WTC11 (cell line): Measurements from ENCODE around the gene SSR2. TPM values are rescaled to one million over a fixed set of nuclear protein-coding genes. Genes with fewer than 3 reads are reported as not detected.

Source experiments
- ATAC-seq: fragments of 200-7000 bp; cut with Tn5 transposase; 2 replicates; pipeline ENCODE4 v1.10.0; 2021; ENCODE audit warnings: mild to moderate bottlenecking, moderate library complexity
- CTCF ChIA-PET: fragments of 300-600 bp; sonication (Branson Sonifier 250); formaldehyde crosslinking; loops from one replicate; lab custom pipeline; 2021; ENCODE audit warnings: antibody characterized with exemption; lab: Charles Lee
- POLR2A ChIA-PET: fragments of 350-600 bp; sonication (Branson Sonifier 250); formaldehyde crosslinking; loops from one replicate; lab custom pipeline; 2021; ENCODE audit warnings: antibody characterized with exemption; lab: Charles Lee
- DNase-seq: peaks from one replicate; pipeline ENCODE4 v3.0.0; 2021; ENCODE audit warnings: low spot score
- H3K27ac Mint-ChIP-seq: 2 replicates; pipeline ENCODE4 v1.8.0; 2021; ENCODE audit warnings: mixed read lengths
- H3K27me3 Mint-ChIP-seq: 2 replicates; pipeline ENCODE4 v1.8.0; 2021; ENCODE audit warnings: low read depth, mild to moderate bottlenecking, moderate library complexity, mixed read lengths
- H3K36me3 Mint-ChIP-seq: 2 replicates; pipeline ENCODE4 v1.8.0; 2021; ENCODE audit warnings: mixed read lengths
- H3K4me1 Mint-ChIP-seq: 2 replicates; pipeline ENCODE4 v1.8.0; 2022; ENCODE audit warnings: mixed read lengths
- H3K4me3 Mint-ChIP-seq: 2 replicates; pipeline ENCODE4 v1.8.0; 2021; ENCODE audit warnings: mild to moderate bottlenecking, moderate library complexity, mixed read lengths
- H3K9me3 Mint-ChIP-seq: 2 replicates; pipeline ENCODE4 v1.8.0; 2021; ENCODE audit warnings: mixed read lengths
- ARID4B ChIP-seq: sonication (generic); formaldehyde crosslinking; IDR thresholded peaks from 2 replicates; pipeline ENCODE4 v1.8.0; 2023; ENCODE audit warnings: missing genetic modification reagents, mild to moderate bottlenecking, borderline replicate concordance
- ATF6 ChIP-seq: sonication (generic); formaldehyde crosslinking; IDR thresholded peaks from 2 replicates; pipeline ENCODE4 v1.8.1; 2023; ENCODE audit warnings: mild to moderate bottlenecking, missing genetic modification reagents
- CDX4 ChIP-seq: fragments of 250-450 bp; sonication (Bioruptor Pico); IDR thresholded peaks from 2 replicates; pipeline ENCODE4 v1.9.0; 2021; ENCODE audit warnings: moderate library complexity, mild to moderate bottlenecking, inconsistent platforms, borderline replicate concordance
- ELF4 ChIP-seq: sonication (generic); formaldehyde crosslinking; IDR thresholded peaks from 2 replicates; pipeline ENCODE4 v1.8.1; 2022; ENCODE audit warnings: low read depth, mild to moderate bottlenecking, moderate library complexity, missing genetic modification reagents
- FOXP1 ChIP-seq: sonication (generic); formaldehyde crosslinking; IDR thresholded peaks from 2 replicates; pipeline ENCODE4 v1.8.0; 2022; ENCODE audit warnings: missing genetic modification reagents, mild to moderate bottlenecking, moderate library complexity, borderline replicate concordance
- GTF2I ChIP-seq: fragments of 250-450 bp; sonication (Bioruptor Pico); conservative IDR thresholded peaks from 2 replicates; pipeline ENCODE4 v1.4.0; 2021; ENCODE audit warnings: mild to moderate bottlenecking
- MLX ChIP-seq: sonication (generic); formaldehyde crosslinking; IDR thresholded peaks from 2 replicates; pipeline ENCODE4 v1.8.1; 2023; ENCODE audit warnings: mild to moderate bottlenecking, missing genetic modification reagents, moderate library complexity
- MXD4 ChIP-seq: fragments of 250-450 bp; sonication (Bioruptor Pico); IDR thresholded peaks from 2 replicates; pipeline ENCODE4 v1.8.0; 2021; ENCODE audit warnings: mild to moderate bottlenecking, moderate library complexity, borderline replicate concordance
- MYBL2 ChIP-seq: sonication (generic); formaldehyde crosslinking; IDR thresholded peaks from 2 replicates; pipeline ENCODE4 v1.8.1; 2023; ENCODE audit warnings: mild to moderate bottlenecking, moderate library complexity, missing genetic modification reagents
- NFYB ChIP-seq: sonication (generic); formaldehyde crosslinking; conservative IDR thresholded peaks from 2 replicates; pipeline ENCODE4 v1.8.0; 2022; ENCODE audit warnings: low read depth, missing genetic modification reagents
- NR2C2 ChIP-seq: sonication (generic); formaldehyde crosslinking; IDR thresholded peaks from 2 replicates; pipeline ENCODE4 v1.8.0; 2022; ENCODE audit warnings: mild to moderate bottlenecking, missing genetic modification reagents
- SOX15 ChIP-seq: fragments of 250-450 bp; sonication (Bioruptor Pico); IDR thresholded peaks from 2 replicates; pipeline ENCODE4 v1.9.0; 2021; ENCODE audit warnings: mild to moderate bottlenecking
- SP1 ChIP-seq: sonication (generic); formaldehyde crosslinking; conservative IDR thresholded peaks from 2 replicates; pipeline ENCODE4 v1.8.1; 2022; ENCODE audit warnings: missing genetic modification reagents
- ZNF138 ChIP-seq: sonication (generic); formaldehyde crosslinking; conservative IDR thresholded peaks from 2 replicates; pipeline ENCODE4 v1.8.1; 2022; ENCODE audit warnings: mild to moderate bottlenecking, moderate library complexity, missing genetic modification reagents
- ZNF416 ChIP-seq: fragments of 250-450 bp; sonication (Bioruptor Pico); IDR thresholded peaks from 2 replicates; pipeline ENCODE4 v1.9.0; 2021; ENCODE audit warnings: mild to moderate bottlenecking, inconsistent platforms
- ZNF532 ChIP-seq: fragments of 250-450 bp; sonication (Bioruptor Pico); IDR thresholded peaks from 2 replicates; pipeline ENCODE4 v1.9.0; 2021; ENCODE audit warnings: mild to moderate bottlenecking, borderline replicate concordance
- total RNA-seq: library from RNA; stranded (reverse); gene quantifications from 3 replicates; pipeline ENCODE4 v1.2.3, GENCODE V29; 2021

The SSR2 gene
- total RNA-seq, 1 experiment from 2014 or later, result 175 TPM

- ATAC-seq, result no peak
- TF ChIP-seq SP1 (CRISPR knock-in tag) (no peak), ZNF138 (CRISPR knock-in tag) (no peak), GTF2I (CRISPR knock-in tag) (no peak), ELF4 (no peak), FOXP1 (CRISPR knock-in tag) (no peak), CDX4 (CRISPR knock-in tag) (no peak), ARID4B (CRISPR knock-in tag) (no peak), MXD4 (CRISPR knock-in tag) (no peak), ZNF416 (no peak), ATF6 (CRISPR knock-in tag) (no peak), NFYB (CRISPR knock-in tag) (no peak), SOX15 (CRISPR knock-in tag) (no peak), NR2C2 (CRISPR knock-in tag) (no peak), ZNF532 (no peak), MYBL2 (CRISPR knock-in tag) (no peak), MLX (CRISPR knock-in tag) (no peak)
- Mint-ChIP-seq H3K27ac (no peak overlapping the region), H3K36me3 (peaks cover 6% of the 10 kb centered on the region), H3K27me3 (peaks cover 2% of the 10 kb centered on the region; the same call in 1 of the 2 replicates), H3K4me3 (no peak overlapping the region), H3K4me1 (peaks cover 2% of the 10 kb centered on the region; the same call in 1 of the 2 replicates), H3K9me3 (no peaks in the 10 kb centered on the region)
- no peak for DNase-seq
- POLR2A ChIA-PET, result interaction anchor here (0.8 to 1.7 kb wide), 3 partner anchors 12 to 19 kb away, joined by 3 to 4 read pairs (median 3); no protein-coding TSS in a partner anchor
- CTCF ChIA-PET, result interaction anchor here (0.8 to 4.7 kb wide), 7 partner anchors 12 to 66 kb away, joined by 3 to 22 read pairs (median 3); partner anchors contain the start of gene ARHGEF2
Measured at GRCh38 chr1:156003923-156004188, 16.9 kb downstream of the SSR2 start.
